Nephron progenitor cell (in vitro differentiated cells): ENCODE measurements around the gene GHDC.
"Not testable (repeated sequence)": the region's sequence is repeated elsewhere in the genome, so short reads cannot be mapped to it uniquely, and the experiment has no call there.

Experiments
- DNase-seq: peaks from one replicate; pipeline ENCODE4 v3.0.0; 2021
- H3K27ac Mint-ChIP-seq: 2 replicates; pipeline ENCODE4 v1.8.0; 2021; ENCODE audit warnings: mild to moderate bottlenecking, moderate library complexity, mixed read lengths
- H3K27me3 Mint-ChIP-seq: 2 replicates; pipeline ENCODE4 v1.8.0; 2021; ENCODE audit warnings: mild to moderate bottlenecking, low read depth, mixed read lengths; ENCODE audit not compliant: poor library complexity
- H3K36me3 Mint-ChIP-seq: 2 replicates; pipeline ENCODE4 v1.8.0; 2021; ENCODE audit warnings: low read depth, mixed read lengths
- H3K4me1 Mint-ChIP-seq: 2 replicates; pipeline ENCODE4 v1.8.0; 2021; ENCODE audit warnings: mixed read lengths
- H3K4me3 Mint-ChIP-seq: 2 replicates; pipeline ENCODE4 v1.8.0; 2021; ENCODE audit warnings: mild to moderate bottlenecking, moderate library complexity, mixed read lengths
- H3K9me3 Mint-ChIP-seq: 2 replicates; pipeline ENCODE4 v1.8.0; 2021; ENCODE audit warnings: mild to moderate bottlenecking, moderate library complexity, mixed read lengths
- CTCF ChIP-seq: fragments of 200-600 bp; sonication (generic); IDR thresholded peaks from 2 replicates; pipeline ENCODE4 v1.5.0; 2021; ENCODE audit warnings: antibody characterized with exemption

Gene GHDC

GRCh38 chr17:42193969-42194899, at the start of gene GHDC:
TSS of gene GHDC (minus strand) at chr17:42194494. CDS start at chr17:42193581, 913 bp downstream.
- Mint-ChIP-seq H3K27me3 (peaks cover 7% of the 10 kb centered on the region), H3K9me3 (no peaks in the 10 kb centered on the region), H3K27ac (no peak within 1 kb of the TSS), H3K36me3 (peaks cover 7% of the 10 kb centered on the region), H3K4me1 (peaks cover 19% of the 10 kb centered on the region), H3K4me3 (peak within 1 kb of the TSS; percentile 83)
- TF ChIP-seq CTCF, result no peak
- DNase-seq, result peak; percentile 61

- TF ChIP-seq CTCF, result no peak
- no peak overlapping the region for H3K4me3 Mint-ChIP-seq
Measured at GRCh38 chr17:42243493-42243982, 49.2 kb upstream of the GHDC start.

DNA sequence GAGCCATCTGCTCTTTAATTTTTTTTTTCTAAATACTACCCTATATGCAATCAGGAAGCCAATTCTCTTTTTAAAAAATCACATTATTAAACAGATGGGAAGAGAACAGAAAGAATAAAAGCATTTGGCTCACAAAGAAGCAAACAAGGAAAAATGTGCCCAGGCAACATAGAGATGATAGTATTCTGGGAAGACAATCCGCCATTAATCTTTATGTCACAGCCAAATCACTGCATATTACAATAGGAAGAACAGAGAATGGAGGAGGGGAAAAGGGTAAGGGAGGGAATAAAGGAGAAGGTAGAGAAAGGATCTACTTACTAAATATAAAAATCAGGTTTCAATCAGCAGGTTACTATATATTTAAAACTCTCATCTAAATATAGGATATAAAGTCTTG, 47.6 kb upstream of the GHDC start:
- DNase-seq, result no peak
- no peak for TF ChIP-seq CTCF
- H3K4me1 Mint-ChIP-seq, result peaks cover 18% of the 10 kb centered on the region
- H3K27ac Mint-ChIP-seq, result no peak overlapping the region
- no peak overlapping the region for H3K4me3 Mint-ChIP-seq
- H3K27me3 Mint-ChIP-seq, result peaks cover 4% of the 10 kb centered on the region
- H3K9me3 Mint-ChIP-seq, result no peaks in the 10 kb centered on the region
- no peaks in the 10 kb centered on the region for H3K36me3 Mint-ChIP-seq

More at GRCh38 chr17:42243493-42243982, 49.2 kb upstream of the GHDC start:
- no peak overlapping the region for H3K27ac Mint-ChIP-seq
- no peaks in the 10 kb centered on the region for H3K36me3 Mint-ChIP-seq
- peaks cover 4% of the 10 kb centered on the region for H3K27me3 Mint-ChIP-seq
- H3K9me3 Mint-ChIP-seq, result no peaks in the 10 kb centered on the region
- no peak for DNase-seq
- H3K4me1 Mint-ChIP-seq, result peaks cover 18% of the 10 kb centered on the region

- DNase-seq, H3K27ac Mint-ChIP-seq, H3K9me3 Mint-ChIP-seq, H3K36me3 Mint-ChIP-seq, H3K4me3 Mint-ChIP-seq, H3K27me3 Mint-ChIP-seq: not testable (repeated sequence)
- peaks cover 18% of the 10 kb centered on the region for H3K4me1 Mint-ChIP-seq
Measured at GRCh38 chr17:42240863-42241262, 46.6 kb upstream of the GHDC start.

- H3K4me3 Mint-ChIP-seq, result no peak overlapping the region
- H3K27me3 Mint-ChIP-seq, result peaks cover 4% of the 10 kb centered on the region
- H3K27ac Mint-ChIP-seq, result no peak overlapping the region
- no peak for DNase-seq
- H3K36me3 Mint-ChIP-seq, result no peaks in the 10 kb centered on the region
- no peaks in the 10 kb centered on the region for H3K9me3 Mint-ChIP-seq
- no peak for TF ChIP-seq CTCF
- peaks cover 18% of the 10 kb centered on the region for H3K4me1 Mint-ChIP-seq
Measured at GRCh38 chr17:42240201-42240600, 45.9 kb upstream of the GHDC start.

GRCh38 chr17:42239576-42239975, 45.3 kb upstream of the GHDC start:
- H3K36me3 Mint-ChIP-seq, H3K27me3 Mint-ChIP-seq, H3K4me3 Mint-ChIP-seq, H3K9me3 Mint-ChIP-seq, DNase-seq, H3K27ac Mint-ChIP-seq: not testable (repeated sequence)
- peaks cover 18% of the 10 kb centered on the region for H3K4me1 Mint-ChIP-seq

GRCh38 chr17:42236760-42237159, 42.5 kb upstream of the GHDC start:
- H3K27me3 Mint-ChIP-seq, result peaks cover 4% of the 10 kb centered on the region
- no peaks in the 10 kb centered on the region for H3K9me3 Mint-ChIP-seq
- TF ChIP-seq CTCF, result no peak
- DNase-seq, result no peak
- H3K4me3 Mint-ChIP-seq, result no peak overlapping the region
- no peaks in the 10 kb centered on the region for H3K36me3 Mint-ChIP-seq
- H3K4me1 Mint-ChIP-seq, result peaks cover 12% of the 10 kb centered on the region
- peak overlapping the region; percentile 37 for H3K27ac Mint-ChIP-seq
